ENCODE results near the gene FOXN4.

FOXN4 gene

GRCh38 chr12:109261087-109261486, 48.0 kb downstream of the FOXN4 start:
- Histone ChIP-seq H4K91ac (ENCODE audit: low read depth, low read length) (no peak overlapping the region), H4K12ac (ENCODE audit: low read depth, low read length) (no peak overlapping the region), H2BK120ac (ENCODE audit: insufficient read depth, low read length, poor library complexity) (no peak overlapping the region), H3K27me3 (ENCODE audit: insufficient read depth, low read length) (no peaks in the 10 kb centered on the region), H3K18ac (ENCODE audit: low read length) (no peak overlapping the region), H3K36me3 (ENCODE audit: control insufficient read depth in 1 of 2, insufficient read depth in 2 of 2, low read length in 2 of 2) (no peaks in the 10 kb centered on the region), H3K9me3 (ENCODE audit: insufficient read depth, low read depth, low read length) (no peaks in the 10 kb centered on the region), H3K79me2 (ENCODE audit: control insufficient read depth, insufficient read depth, low read length, poor library complexity) (no peaks in the 10 kb centered on the region), H3K23ac (ENCODE audit: low read length) (no peak overlapping the region), H2AFZ (ENCODE audit: insufficient read depth, low read length, poor library complexity) (no peak overlapping the region), H3K79me1 (ENCODE audit: low read length) (no peaks in the 10 kb centered on the region), H2AK5ac (ENCODE audit: low read length) (no peak overlapping the region), H3K4me3 (ENCODE audit: low read depth, low read length) (no peak overlapping the region), H3K4ac (ENCODE audit: low read depth, low read length) (no peak overlapping the region), H4K8ac (ENCODE audit: low read depth, low read length) (no peak overlapping the region), H2BK12ac (ENCODE audit: low read length) (no peak overlapping the region), H2BK5ac (ENCODE audit: low read depth, low read length, poor library complexity) (no peak overlapping the region), H3K14ac (ENCODE audit: low read length) (no peak overlapping the region), H3K4me2 (ENCODE audit: low read length) (no peak overlapping the region), H3K4me1 (ENCODE audit: control insufficient read depth in 1 of 2, insufficient read depth in 2 of 2, low read length in 2 of 2) (no peaks in the 10 kb centered on the region), H3K9ac (ENCODE audit: low read length) (no peak overlapping the region), H3K27ac (ENCODE audit: low read depth, low read length) (no peak overlapping the region)
- DNase-seq: no peak
- no CpG with 5 or more reads among the region's 1 CpG for WGBS (ENCODE audit: extremely low coverage, insufficient coverage, insufficient read length)

GRCh38 chr12:109259545-109259895, 49.6 kb downstream of the FOXN4 start:
- H3K4me2 ChIP-seq (ENCODE audit: low read length): no peak overlapping the region
- no peak overlapping the region for H2BK120ac ChIP-seq (ENCODE audit: insufficient read depth, low read length, poor library complexity)
- no peaks in the 10 kb centered on the region for H3K9me3 ChIP-seq (ENCODE audit: insufficient read depth, low read depth, low read length)
- H4K12ac ChIP-seq (ENCODE audit: low read depth, low read length): no peak overlapping the region
- H3K18ac ChIP-seq (ENCODE audit: low read length): no peak overlapping the region
- H3K23ac ChIP-seq (ENCODE audit: low read length): no peak overlapping the region
- no peak overlapping the region for H3K27ac ChIP-seq (ENCODE audit: low read depth, low read length)
- H3K14ac ChIP-seq (ENCODE audit: low read length): no peak overlapping the region
- no peak overlapping the region for H2AFZ ChIP-seq (ENCODE audit: insufficient read depth, low read length, poor library complexity)
- H2BK12ac ChIP-seq (ENCODE audit: low read length): no peak overlapping the region
- H3K79me2 ChIP-seq (ENCODE audit: control insufficient read depth, insufficient read depth, low read length, poor library complexity): no peaks in the 10 kb centered on the region
- no peaks in the 10 kb centered on the region for H3K79me1 ChIP-seq (ENCODE audit: low read length)
- H3K4me1 ChIP-seq (ENCODE audit: control insufficient read depth in 1 of 2, insufficient read depth in 2 of 2, low read length in 2 of 2): no peaks in the 10 kb centered on the region
- H3K36me3 ChIP-seq (ENCODE audit: control insufficient read depth in 1 of 2, insufficient read depth in 2 of 2, low read length in 2 of 2): no peaks in the 10 kb centered on the region
- no peak overlapping the region for H4K8ac ChIP-seq (ENCODE audit: low read depth, low read length)
- no peak overlapping the region for H3K4me3 ChIP-seq (ENCODE audit: low read depth, low read length)
- no peak overlapping the region for H2AK5ac ChIP-seq (ENCODE audit: low read length)
- no CpG with 5 or more reads among the region's 1 CpG for WGBS (ENCODE audit: extremely low coverage, insufficient coverage, insufficient read length)
- H3K27me3 ChIP-seq (ENCODE audit: insufficient read depth, low read length): no peaks in the 10 kb centered on the region
- no peak for DNase-seq
- H3K4ac ChIP-seq (ENCODE audit: low read depth, low read length): no peak overlapping the region
- H2BK5ac ChIP-seq (ENCODE audit: low read depth, low read length, poor library complexity): no peak overlapping the region
- no peak overlapping the region for H3K9ac ChIP-seq (ENCODE audit: low read length)
- H4K91ac ChIP-seq (ENCODE audit: low read depth, low read length): no peak overlapping the region

GRCh38 chr12:109258607-109259544, 50.2 kb downstream of the FOXN4 start:
- Histone ChIP-seq H2AK5ac (ENCODE audit: low read length) (no peak overlapping the region), H2AFZ (ENCODE audit: insufficient read depth, low read length, poor library complexity) (no peak overlapping the region), H3K27me3 (ENCODE audit: insufficient read depth, low read length) (no peaks in the 10 kb centered on the region), H3K4me3 (ENCODE audit: low read depth, low read length) (no peak overlapping the region), H3K4me1 (ENCODE audit: control insufficient read depth in 1 of 2, insufficient read depth in 2 of 2, low read length in 2 of 2) (no peaks in the 10 kb centered on the region), H3K9me3 (ENCODE audit: insufficient read depth, low read depth, low read length) (peaks cover 3% of the 10 kb centered on the region), H4K91ac (ENCODE audit: low read depth, low read length) (no peak overlapping the region), H3K4me2 (ENCODE audit: low read length) (no peak overlapping the region), H3K9ac (ENCODE audit: low read length) (no peak overlapping the region), H3K18ac (ENCODE audit: low read length) (no peak overlapping the region), H2BK12ac (ENCODE audit: low read length) (no peak overlapping the region), H2BK120ac (ENCODE audit: insufficient read depth, low read length, poor library complexity) (no peak overlapping the region), H4K8ac (ENCODE audit: low read depth, low read length) (no peak overlapping the region), H3K27ac (ENCODE audit: low read depth, low read length) (no peak overlapping the region), H3K23ac (ENCODE audit: low read length) (no peak overlapping the region), H3K79me2 (ENCODE audit: control insufficient read depth, insufficient read depth, low read length, poor library complexity) (no peaks in the 10 kb centered on the region), H2BK5ac (ENCODE audit: low read depth, low read length, poor library complexity) (no peak overlapping the region), H3K14ac (ENCODE audit: low read length) (no peak overlapping the region), H3K36me3 (ENCODE audit: control insufficient read depth in 1 of 2, insufficient read depth in 2 of 2, low read length in 2 of 2) (no peaks in the 10 kb centered on the region), H4K12ac (ENCODE audit: low read depth, low read length) (no peak overlapping the region), H3K79me1 (ENCODE audit: low read length) (no peaks in the 10 kb centered on the region), H3K4ac (ENCODE audit: low read depth, low read length) (no peak overlapping the region)
- no peak for DNase-seq
- no CpG with 5 or more reads among the region's 16 CpGs for WGBS (ENCODE audit: extremely low coverage, insufficient coverage, insufficient read length)

- Histone ChIP-seq H3K79me1 (ENCODE audit: low read length) (no peaks in the 10 kb centered on the region), H3K4me3 (ENCODE audit: low read depth, low read length) (no peak overlapping the region), H3K9me3 (ENCODE audit: insufficient read depth, low read depth, low read length) (peaks cover 3% of the 10 kb centered on the region), H3K9ac (ENCODE audit: low read length) (no peak overlapping the region), H2BK5ac (ENCODE audit: low read depth, low read length, poor library complexity) (no peak overlapping the region), H4K8ac (ENCODE audit: low read depth, low read length) (no peak overlapping the region), H3K36me3 (ENCODE audit: control insufficient read depth in 1 of 2, insufficient read depth in 2 of 2, low read length in 2 of 2) (no peaks in the 10 kb centered on the region), H3K79me2 (ENCODE audit: control insufficient read depth, insufficient read depth, low read length, poor library complexity) (no peaks in the 10 kb centered on the region), H3K18ac (ENCODE audit: low read length) (no peak overlapping the region), H3K4ac (ENCODE audit: low read depth, low read length) (no peak overlapping the region), H2AK5ac (ENCODE audit: low read length) (no peak overlapping the region), H4K91ac (ENCODE audit: low read depth, low read length) (no peak overlapping the region), H4K12ac (ENCODE audit: low read depth, low read length) (no peak overlapping the region), H2AFZ (ENCODE audit: insufficient read depth, low read length, poor library complexity) (no peak overlapping the region), H3K4me1 (ENCODE audit: control insufficient read depth in 1 of 2, insufficient read depth in 2 of 2, low read length in 2 of 2) (no peaks in the 10 kb centered on the region), H3K23ac (ENCODE audit: low read length) (no peak overlapping the region), H2BK12ac (ENCODE audit: low read length) (no peak overlapping the region), H2BK120ac (ENCODE audit: insufficient read depth, low read length, poor library complexity) (no peak overlapping the region), H3K27me3 (ENCODE audit: insufficient read depth, low read length) (no peaks in the 10 kb centered on the region), H3K14ac (ENCODE audit: low read length) (no peak overlapping the region), H3K4me2 (ENCODE audit: low read length) (no peak overlapping the region), H3K27ac (ENCODE audit: low read depth, low read length) (no peak overlapping the region)
- WGBS (ENCODE audit: extremely low coverage, insufficient coverage, insufficient read length): no CpG with 5 or more reads among the region's 6 CpGs
- no peak for DNase-seq
These were observed 50.9 kb downstream of the FOXN4 start for GRCh38 chr12:109258201-109258600.
